Measurements from ENCODE around the gene WDR86.

GRCh38 chr7:151431768-151432311, 22.0 kb upstream of the WDR86 start:
- no peak for TF ChIP-seq POLR2A (IDR thresholded peaks at IDR 0.05; ENCODE audit: low read length)
- no peak for TF ChIP-seq GATA1 (IDR thresholded peaks at IDR 0.05; ENCODE audit: low read depth, low read length)

All from erythroblast (primary cell).